GM18873 (cell line): ENCODE results near the gene FAM184B.
"Not testable (repeated sequence)": the region's sequence is repeated elsewhere in the genome, so short reads cannot be mapped to it uniquely, and the experiment has no call there.

Source experiments
- ATAC-seq: cut with Tn5 transposase; IDR thresholded peaks from one replicate; pipeline ENCODE4 v1.9.1; 2021; ENCODE audit warnings: mild to moderate bottlenecking, moderate library complexity, moderate number of reproducible peaks; ENCODE audit not compliant: unreplicated experiment, low FRiP score

The FAM184B gene

GRCh38 chr4:17721496-17722355 lies 59.7 kb downstream of the FAM184B start:
- no peak for ATAC-seq

GRCh38 chr4:17719106-17719505 lies 62.3 kb downstream of the FAM184B start:
- ATAC-seq = no peak

- ATAC-seq = no peak
Measured at GRCh38 chr4:17718471-17718870, 63.0 kb downstream of the FAM184B start.

- ATAC-seq = no peak
Measured at GRCh38 chr4:17717301-17717700, 64.1 kb downstream of the FAM184B start.

- ATAC-seq = no peak
Measured at GRCh38 chr4:17715511-17715910, 65.9 kb downstream of the FAM184B start.

- ATAC-seq = no peak
Measured at GRCh38 chr4:17713779-17714178, 67.6 kb downstream of the FAM184B start.

GRCh38 chr4:17712166-17712565 lies 69.3 kb downstream of the FAM184B start:
- no peak for ATAC-seq

- ATAC-seq = not testable (repeated sequence)
Measured at GRCh38 chr4:17711206-17711605, 70.2 kb downstream of the FAM184B start.

- no peak for ATAC-seq
Measured at GRCh38 chr4:17709763-17710068, 71.7 kb downstream of the FAM184B start.

GRCh38 chr4:17708992-17709762 lies 72.2 kb downstream of the FAM184B start:
- no peak for ATAC-seq

GRCh38 chr4:17707671-17708070 lies 73.8 kb downstream of the FAM184B start:
- no peak for ATAC-seq

GRCh38 chr4:17705107-17705506 lies 76.3 kb downstream of the FAM184B start:
- ATAC-seq = no peak

- ATAC-seq = no peak
Measured at GRCh38 chr4:17704020-17704650, 77.3 kb downstream of the FAM184B start.

GRCh38 chr4:17702641-17703040 lies 78.8 kb downstream of the FAM184B start:
- no peak for ATAC-seq

- ATAC-seq = no peak
Measured at GRCh38 chr4:17701882-17702281, 79.5 kb downstream of the FAM184B start.

- ATAC-seq = no peak
Measured at GRCh38 chr4:17701138-17701839, 80.1 kb downstream of the FAM184B start.

GRCh38 chr4:17699380-17699779 lies 82.0 kb downstream of the FAM184B start:
- no peak for ATAC-seq

GRCh38 chr4:17698116-17698515 lies 83.3 kb downstream of the FAM184B start:
- ATAC-seq = no peak

- ATAC-seq = no peak
Measured at GRCh38 chr4:17695341-17695740, 86.1 kb downstream of the FAM184B start.

- no peak for ATAC-seq
Measured at GRCh38 chr4:17694552-17694951, 86.9 kb downstream of the FAM184B start.

GRCh38 chr4:17690898-17691297 lies 90.5 kb downstream of the FAM184B start:
- no peak for ATAC-seq
